ENCODE measurements around the gene ZNRF3.
A peak's percentile ranks its signal among the peaks of the same experiment; 100 is the strongest.

ZNRF3 gene

GRCh38 chr22:28933321-28933720 is 49.9 kb downstream of the ZNRF3 start:
- no peaks in the 10 kb centered on the region for H3K9me3 ChIP-seq (ENCODE audit: control insufficient read depth, insufficient read depth, low read depth, low read length)
- CTCF ChIA-PET = interaction anchor here (0.7 kb wide), 1 partner anchor 18 kb away, joined by 3 read pairs; no protein-coding TSS in a partner anchor
- H3K4me1 ChIP-seq (ENCODE audit: control insufficient read depth, insufficient read depth, low read length) = peaks cover 24% of the 10 kb centered on the region
- POLR2A ChIA-PET = no interaction called here
- no peak overlapping the region for H3K4me3 ChIP-seq (ENCODE audit: low read depth, low read length)
- TF ChIP-seq, protein P1, sequence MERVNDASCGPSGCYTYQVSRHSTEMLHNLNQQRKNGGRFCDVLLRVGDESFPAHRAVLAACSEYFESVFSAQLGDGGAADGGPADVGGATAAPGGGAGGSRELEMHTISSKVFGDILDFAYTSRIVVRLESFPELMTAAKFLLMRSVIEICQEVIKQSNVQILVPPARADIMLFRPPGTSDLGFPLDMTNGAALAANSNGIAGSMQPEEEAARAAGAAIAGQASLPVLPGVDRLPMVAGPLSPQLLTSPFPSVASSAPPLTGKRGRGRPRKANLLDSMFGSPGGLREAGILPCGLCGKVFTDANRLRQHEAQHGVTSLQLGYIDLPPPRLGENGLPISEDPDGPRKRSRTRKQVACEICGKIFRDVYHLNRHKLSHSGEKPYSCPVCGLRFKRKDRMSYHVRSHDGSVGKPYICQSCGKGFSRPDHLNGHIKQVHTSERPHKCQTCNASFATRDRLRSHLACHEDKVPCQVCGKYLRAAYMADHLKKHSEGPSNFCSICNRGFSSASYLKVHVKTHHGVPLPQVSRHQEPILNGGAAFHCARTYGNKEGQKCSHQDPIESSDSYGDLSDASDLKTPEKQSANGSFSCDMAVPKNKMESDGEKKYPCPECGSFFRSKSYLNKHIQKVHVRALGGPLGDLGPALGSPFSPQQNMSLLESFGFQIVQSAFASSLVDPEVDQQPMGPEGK (tag by site-specific recombination; IDR thresholded peaks at IDR 0.05) = no peak
- TF ChIP-seq KLF9 (tag by site-specific recombination; IDR thresholded peaks at IDR 0.05; ENCODE audit: low read depth) = no peak
- TF ChIP-seq SCRT2 (tag by site-specific recombination; IDR thresholded peaks at IDR 0.05) = no peak
- no peak for TF ChIP-seq ZNF10 (tag by site-specific recombination; IDR thresholded peaks at IDR 0.05)
- no peak for TF ChIP-seq SP2 (tag by site-specific recombination; IDR thresholded peaks at IDR 0.05)
- no peak for TF ChIP-seq TCF7L2 (IDR thresholded peaks at IDR 0.05; ENCODE audit: borderline replicate concordance, low read depth, low read length)
- no peak for TF ChIP-seq ZNF747 (tag by site-specific recombination; IDR thresholded peaks at IDR 0.05)
- no peaks in the 10 kb centered on the region for H3K36me3 ChIP-seq (ENCODE audit: control insufficient read depth in 2 of 2, insufficient read depth in 1 of 2, low read length in 2 of 2)
- no peak overlapping the region for H3K27ac ChIP-seq (ENCODE audit: extremely low read depth, low read depth, low read length)

- Histone ChIP-seq H3K4me1 (ENCODE audit: control insufficient read depth, insufficient read depth, low read length) (peaks cover 27% of the 10 kb centered on the region), H3K27ac (ENCODE audit: extremely low read depth, low read depth, low read length) (no peak overlapping the region), H3K4me3 (ENCODE audit: low read depth, low read length) (no peak overlapping the region), H3K36me3 (ENCODE audit: control insufficient read depth in 2 of 2, insufficient read depth in 1 of 2, low read length in 2 of 2) (no peaks in the 10 kb centered on the region), H3K9me3 (ENCODE audit: control insufficient read depth, insufficient read depth, low read depth, low read length) (no peaks in the 10 kb centered on the region)
- ChIA-PET CTCF (interaction anchor here (0.7 to 1.3 kb wide), 4 partner anchors 9 to 107 kb away, joined by 3 to 6 read pairs (median 4); no protein-coding TSS in a partner anchor), POLR2A (no interaction called here)
- TF ChIP-seq, protein P2, sequence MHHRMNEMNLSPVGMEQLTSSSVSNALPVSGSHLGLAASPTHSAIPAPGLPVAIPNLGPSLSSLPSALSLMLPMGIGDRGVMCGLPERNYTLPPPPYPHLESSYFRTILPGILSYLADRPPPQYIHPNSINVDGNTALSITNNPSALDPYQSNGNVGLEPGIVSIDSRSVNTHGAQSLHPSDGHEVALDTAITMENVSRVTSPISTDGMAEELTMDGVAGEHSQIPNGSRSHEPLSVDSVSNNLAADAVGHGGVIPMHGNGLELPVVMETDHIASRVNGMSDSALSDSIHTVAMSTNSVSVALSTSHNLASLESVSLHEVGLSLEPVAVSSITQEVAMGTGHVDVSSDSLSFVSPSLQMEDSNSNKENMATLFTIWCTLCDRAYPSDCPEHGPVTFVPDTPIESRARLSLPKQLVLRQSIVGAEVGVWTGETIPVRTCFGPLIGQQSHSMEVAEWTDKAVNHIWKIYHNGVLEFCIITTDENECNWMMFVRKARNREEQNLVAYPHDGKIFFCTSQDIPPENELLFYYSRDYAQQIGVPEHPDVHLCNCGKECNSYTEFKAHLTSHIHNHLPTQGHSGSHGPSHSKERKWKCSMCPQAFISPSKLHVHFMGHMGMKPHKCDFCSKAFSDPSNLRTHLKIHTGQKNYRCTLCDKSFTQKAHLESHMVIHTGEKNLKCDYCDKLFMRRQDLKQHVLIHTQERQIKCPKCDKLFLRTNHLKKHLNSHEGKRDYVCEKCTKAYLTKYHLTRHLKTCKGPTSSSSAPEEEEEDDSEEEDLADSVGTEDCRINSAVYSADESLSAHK (tag by site-specific recombination; IDR thresholded peaks at IDR 0.05) = peak; percentile 95
- TF ChIP-seq, protein P3, sequence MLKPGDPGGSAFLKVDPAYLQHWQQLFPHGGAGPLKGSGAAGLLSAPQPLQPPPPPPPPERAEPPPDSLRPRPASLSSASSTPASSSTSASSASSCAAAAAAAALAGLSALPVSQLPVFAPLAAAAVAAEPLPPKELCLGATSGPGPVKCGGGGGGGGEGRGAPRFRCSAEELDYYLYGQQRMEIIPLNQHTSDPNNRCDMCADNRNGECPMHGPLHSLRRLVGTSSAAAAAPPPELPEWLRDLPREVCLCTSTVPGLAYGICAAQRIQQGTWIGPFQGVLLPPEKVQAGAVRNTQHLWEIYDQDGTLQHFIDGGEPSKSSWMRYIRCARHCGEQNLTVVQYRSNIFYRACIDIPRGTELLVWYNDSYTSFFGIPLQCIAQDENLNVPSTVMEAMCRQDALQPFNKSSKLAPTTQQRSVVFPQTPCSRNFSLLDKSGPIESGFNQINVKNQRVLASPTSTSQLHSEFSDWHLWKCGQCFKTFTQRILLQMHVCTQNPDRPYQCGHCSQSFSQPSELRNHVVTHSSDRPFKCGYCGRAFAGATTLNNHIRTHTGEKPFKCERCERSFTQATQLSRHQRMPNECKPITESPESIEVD (tag by site-specific recombination; IDR thresholded peaks at IDR 0.05) = 0 out of 2 replicates have a peak, but pooled peaks have one; percentile 13
- TF ChIP-seq, protein P4, sequence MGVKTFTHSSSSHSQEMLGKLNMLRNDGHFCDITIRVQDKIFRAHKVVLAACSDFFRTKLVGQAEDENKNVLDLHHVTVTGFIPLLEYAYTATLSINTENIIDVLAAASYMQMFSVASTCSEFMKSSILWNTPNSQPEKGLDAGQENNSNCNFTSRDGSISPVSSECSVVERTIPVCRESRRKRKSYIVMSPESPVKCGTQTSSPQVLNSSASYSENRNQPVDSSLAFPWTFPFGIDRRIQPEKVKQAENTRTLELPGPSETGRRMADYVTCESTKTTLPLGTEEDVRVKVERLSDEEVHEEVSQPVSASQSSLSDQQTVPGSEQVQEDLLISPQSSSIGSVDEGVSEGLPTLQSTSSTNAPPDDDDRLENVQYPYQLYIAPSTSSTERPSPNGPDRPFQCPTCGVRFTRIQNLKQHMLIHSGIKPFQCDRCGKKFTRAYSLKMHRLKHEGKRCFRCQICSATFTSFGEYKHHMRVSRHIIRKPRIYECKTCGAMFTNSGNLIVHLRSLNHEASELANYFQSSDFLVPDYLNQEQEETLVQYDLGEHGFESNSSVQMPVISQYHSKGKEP (tag by site-specific recombination; IDR thresholded peaks at IDR 0.05) = 0 out of 2 replicates have a peak, but pooled peaks have one; percentile 22
- TF ChIP-seq GLIS1 (tag by site-specific recombination; IDR thresholded peaks at IDR 0.05) (peak; percentile 92), ZNF121 (tag by site-specific recombination; IDR thresholded peaks at IDR 0.05) (no peak), ZNF610 (tag by site-specific recombination; IDR thresholded peaks at IDR 0.05; ENCODE audit: borderline replicate concordance) (no peak)
Observed at GRCh38 chr22:28934026-28934425, 50.7 kb downstream of the ZNRF3 start.

- H3K4me1 ChIP-seq (ENCODE audit: control insufficient read depth, insufficient read depth, low read length) = peaks cover 19% of the 10 kb centered on the region
- TF ChIP-seq ZNF26 (tag by site-specific recombination; IDR thresholded peaks at IDR 0.05) (no peak), ZNF610 (tag by site-specific recombination; IDR thresholded peaks at IDR 0.05; ENCODE audit: borderline replicate concordance) (no peak), ZBTB7A (tag by site-specific recombination; IDR thresholded peaks at IDR 0.05; ENCODE audit: low read depth) (no peak), ZNF169 (tag by site-specific recombination; IDR thresholded peaks at IDR 0.05) (no peak), ZNF138 (tag by site-specific recombination; IDR thresholded peaks at IDR 0.05; ENCODE audit: borderline replicate concordance) (no peak), ZNF341 (tag by site-specific recombination; IDR thresholded peaks at IDR 0.05; ENCODE audit: low read depth) (no peak), ZNF366 (tag by site-specific recombination; conservative IDR thresholded peaks at IDR 0.05) (no peak), ZNF654 (tag by site-specific recombination; IDR thresholded peaks at IDR 0.05; ENCODE audit: low read depth) (no peak), ZNF571 (tag by site-specific recombination; IDR thresholded peaks at IDR 0.05) (no peak)
Observed at GRCh38 chr22:28935140-28935539, 51.8 kb downstream of the ZNRF3 start.

More at GRCh38 chr22:28935140-28935539, 51.8 kb downstream of the ZNRF3 start:
- no peak overlapping the region for H3K27ac ChIP-seq (ENCODE audit: extremely low read depth, low read depth, low read length)
- CTCF ChIA-PET = interaction anchor here (0.8 to 1.3 kb wide), 3 partner anchors 8 to 106 kb away, joined by 3 to 6 read pairs (median 4); no protein-coding TSS in a partner anchor
- POLR2A ChIA-PET = interaction anchor here (0.6 kb wide), 1 partner anchor 159 kb away, joined by 6 read pairs; no protein-coding TSS in a partner anchor
- no peak overlapping the region for H3K4me3 ChIP-seq (ENCODE audit: low read depth, low read length)
- H3K9me3 ChIP-seq (ENCODE audit: control insufficient read depth, insufficient read depth, low read depth, low read length) = no peaks in the 10 kb centered on the region
- H3K36me3 ChIP-seq (ENCODE audit: control insufficient read depth in 2 of 2, insufficient read depth in 1 of 2, low read length in 2 of 2) = no peaks in the 10 kb centered on the region
